Thyroid gland (tissue), 4 donors: ENCODE measurements around the gene ANGPTL8.

Experiments used
- CTCF ChIP-seq, 6 experiments: fragments of 200-600 bp in 3 of 6; fragments of 450-650 bp in 3 of 6; sonication (generic) in 3 of 6; IDR thresholded peaks; one replicate each; pipeline ENCODE4 v1.5.1; 2016 to 2019; ENCODE audit warnings: antibody characterized with exemption in 6 of 6, mild to moderate bottlenecking in 2 of 6, inconsistent platforms in 1 of 6, moderate library complexity in 1 of 6
- POLR2A ChIP-seq, 2 donors: fragments of 450-650 bp; IDR thresholded peaks; one replicate each; pipeline ENCODE4 v1.6.1; 2017; ENCODE audit warnings: antibody characterized with exemption in 2 of 2, mild to moderate bottlenecking in 2 of 2, moderate library complexity in 1 of 2

GRCh38 chr19:11191934-11192333 is 47.5 kb upstream of the ANGPTL8 start:
- TF ChIP-seq CTCF (IDR thresholded peaks at IDR 0.05) (no peak), POLR2A (IDR thresholded peaks at IDR 0.05) (no peak)
